MM.1S (cell line): ENCODE results near the gene ZNF385D.

ENCODE experiments used
- DNase-seq: peaks from one replicate; pipeline ENCODE4 v3.0.0-alpha.2; 2015
- H2AFZ ChIP-seq: fragments of 300-600 bp; sonication (generic); 2 replicates; pipeline ENCODE4 v1.6.0; 2016; ENCODE audit warnings: antibody characterized with exemption, low read length
- H3F3A ChIP-seq: fragments of 300-600 bp; sonication (generic); 2 replicates; pipeline ENCODE4 v1.6.1; 2016; ENCODE audit warnings: mild to moderate bottlenecking, antibody characterized with exemption, low read length, moderate library complexity, mixed read lengths; ENCODE audit not compliant: insufficient read depth
- H3K27ac ChIP-seq: fragments of 300-600 bp; sonication (generic); 2 replicates; pipeline ENCODE4 v1.5.1; 2016; ENCODE audit warnings: mild to moderate bottlenecking, low read length
- H3K27me3 ChIP-seq: fragments of 300-600 bp; sonication (generic); replicated peaks from 2 replicates; pipeline ENCODE4 v1.6.0; 2016; ENCODE audit warnings: low read length; ENCODE audit not compliant: insufficient read depth
- H3K36me3 ChIP-seq: fragments of 300-600 bp; sonication (generic); replicated peaks from 2 replicates; pipeline ENCODE4 v1.6.1; 2016; ENCODE audit warnings: mild to moderate bottlenecking, low read length, mixed read lengths; ENCODE audit not compliant: insufficient read depth
- H3K4me1 ChIP-seq: fragments of 300-600 bp; sonication (generic); 2 replicates; pipeline ENCODE4 v1.6.1; 2016; ENCODE audit warnings: low read length, mixed read lengths
- H3K4me2 ChIP-seq: fragments of 300-600 bp; sonication (generic); 2 replicates; pipeline ENCODE4 v1.6.0; 2016; ENCODE audit warnings: low read depth, low read length
- H3K4me3 ChIP-seq: fragments of 300-600 bp; sonication (generic); 2 replicates; pipeline ENCODE4 v1.5.1; 2016; ENCODE audit warnings: low read length, mixed read lengths
- H3K79me2 ChIP-seq: fragments of 300-600 bp; sonication (generic); 2 replicates; pipeline ENCODE4 v1.6.1; 2016; ENCODE audit warnings: mixed run types, low read length, mixed read lengths
- H3K9ac ChIP-seq: fragments of 300-600 bp; sonication (generic); 2 replicates; pipeline ENCODE4 v1.6.1; 2016; ENCODE audit warnings: low read length, mixed read lengths
- H3K9me2 ChIP-seq: fragments of 300-600 bp; sonication (generic); replicated peaks from 2 replicates; pipeline ENCODE4 v1.6.1; 2016; ENCODE audit warnings: mild to moderate bottlenecking, low read length, mixed read lengths; ENCODE audit not compliant: insufficient read depth
- H3K9me3 ChIP-seq: fragments of 300-600 bp; sonication (generic); replicated peaks from 2 replicates; pipeline ENCODE4 v1.6.1; 2016; ENCODE audit warnings: mild to moderate bottlenecking, low read length, mixed read lengths; ENCODE audit not compliant: insufficient read depth
- H4K20me1 ChIP-seq: fragments of 300-600 bp; sonication (generic); 2 replicates; pipeline ENCODE4 v1.6.1; 2016; ENCODE audit warnings: mild to moderate bottlenecking, low read length, moderate library complexity, mixed read lengths; ENCODE audit not compliant: insufficient read depth
- CTCF ChIP-seq: fragments of 300-600 bp; sonication (generic); IDR thresholded peaks from 2 replicates; pipeline ENCODE4 v1.5.1; 2016; ENCODE audit warnings: antibody characterized with exemption, low read length, mixed read lengths
- EZH2 ChIP-seq: fragments of 300-600 bp; sonication (generic); optimal IDR thresholded peaks from 2 replicates; pipeline ENCODE3; 2017; ENCODE audit warnings: low read depth, mild to moderate bottlenecking, antibody characterized with exemption, low read length, mixed read lengths
- EZH2phosphoT487 ChIP-seq: fragments of 300-600 bp; sonication (generic); IDR thresholded peaks from 2 replicates; pipeline ENCODE4 v1.6.1; 2018; ENCODE audit warnings: antibody characterized with exemption, low read length

ZNF385D gene

GRCh38 chr3:21744793-21745192 is 6.2 kb downstream of the ZNF385D start:
- no peaks in the 10 kb centered on the region for H3K36me3 ChIP-seq
- H3K4me2 ChIP-seq = no peak overlapping the region
- no peak for DNase-seq
- H3K27me3 ChIP-seq = no peaks in the 10 kb centered on the region
- no peaks in the 10 kb centered on the region for H3F3A ChIP-seq
- no peak for TF ChIP-seq EZH2phosphoT487
- TF ChIP-seq EZH2 = no peak
- no peak for TF ChIP-seq CTCF
- H3K79me2 ChIP-seq = no peaks in the 10 kb centered on the region
- H4K20me1 ChIP-seq = no peaks in the 10 kb centered on the region
- H3K9me2 ChIP-seq = no peaks in the 10 kb centered on the region
- H2AFZ ChIP-seq = no peak overlapping the region
- H3K4me1 ChIP-seq = no peaks in the 10 kb centered on the region
- no peak overlapping the region for H3K4me3 ChIP-seq
- no peak overlapping the region for H3K9ac ChIP-seq
- no peaks in the 10 kb centered on the region for H3K9me3 ChIP-seq
- no peak overlapping the region for H3K27ac ChIP-seq

- no peak overlapping the region for H3K4me2 ChIP-seq
- H3K36me3 ChIP-seq = no peaks in the 10 kb centered on the region
- no peaks in the 10 kb centered on the region for H3K27me3 ChIP-seq
- no peaks in the 10 kb centered on the region for H3K9me3 ChIP-seq
- no peaks in the 10 kb centered on the region for H3K4me1 ChIP-seq
- H3K4me3 ChIP-seq = no peak overlapping the region
- no peaks in the 10 kb centered on the region for H3K79me2 ChIP-seq
- H3K27ac ChIP-seq = no peak overlapping the region
- DNase-seq = no peak
- no peaks in the 10 kb centered on the region for H4K20me1 ChIP-seq
- no peaks in the 10 kb centered on the region for H3F3A ChIP-seq
- no peak for TF ChIP-seq EZH2phosphoT487
- TF ChIP-seq EZH2 = no peak
- no peak for TF ChIP-seq CTCF
- H2AFZ ChIP-seq = no peak overlapping the region
- H3K9me2 ChIP-seq = no peaks in the 10 kb centered on the region
- H3K9ac ChIP-seq = no peak overlapping the region
Measured at GRCh38 chr3:21738935-21739702, 11.9 kb downstream of the ZNF385D start.

GRCh38 chr3:21738283-21738682 is 12.7 kb downstream of the ZNF385D start:
- no peak overlapping the region for H3K4me3 ChIP-seq
- H4K20me1 ChIP-seq = no peaks in the 10 kb centered on the region
- H2AFZ ChIP-seq = no peak overlapping the region
- H3F3A ChIP-seq = no peaks in the 10 kb centered on the region
- H3K9me3 ChIP-seq = no peaks in the 10 kb centered on the region
- H3K27ac ChIP-seq = no peak overlapping the region
- no peaks in the 10 kb centered on the region for H3K9me2 ChIP-seq
- H3K79me2 ChIP-seq = no peaks in the 10 kb centered on the region
- H3K4me2 ChIP-seq = no peak overlapping the region
- H3K27me3 ChIP-seq = no peaks in the 10 kb centered on the region
- H3K4me1 ChIP-seq = no peaks in the 10 kb centered on the region
- no peak overlapping the region for H3K9ac ChIP-seq
- TF ChIP-seq EZH2phosphoT487 (no peak), CTCF (no peak), EZH2 (no peak)
- DNase-seq = no peak
- no peaks in the 10 kb centered on the region for H3K36me3 ChIP-seq
